Liver (tissue), 3 donors: Measurements from ENCODE around the gene CCNB2.

ENCODE experiments used
- CTCF ChIP-seq: fragments of 150-350 bp; IDR thresholded peaks from 2 replicates; pipeline ENCODE4 v1.5.1; 2017; ENCODE audit warnings: improper control_type of control experiment, low read depth, low read length; ENCODE audit not compliant: missing input control
- JUND ChIP-seq, 2 donors: IDR thresholded peaks; 2 replicates each; pipeline ENCODE4 v1.6.1; 2016; ENCODE audit warnings: antibody characterized with exemption in 2 of 2
- REST ChIP-seq: IDR thresholded peaks from 2 replicates; pipeline ENCODE4 v1.6.1; 2016; ENCODE audit warnings: antibody characterized with exemption, mild to moderate bottlenecking
- donor health status: healthy.
- donor health status: healthy.

GRCh38 chr15:59060348-59060747 lies 44.6 kb upstream of the CCNB2 start:
- TF ChIP-seq CTCF (no peak), REST (no peak), JUND (IDR thresholded peaks at IDR 0.05) (no peak)
